Stimulated activated CD8-positive, alpha-beta memory T cell treated with anti-CD3 and anti-CD28 coated beads, Interleukin-7, amount 100 ng/mL, for 4 hours (primary cell): ENCODE results near the gene GUCY2C.

ENCODE experiments used
- DNase-seq, 2 donors: peaks; one replicate each; pipeline ENCODE4 v3.0.0-alpha.2; 2020; ENCODE audit warnings: low read depth in 2 of 2

Gene GUCY2C

GRCh38 chr12:14628771-14629170, 67.6 kb downstream of the GUCY2C start:
- no peak for DNase-seq

- no peak for DNase-seq
Measured at GRCh38 chr12:14621826-14622225, 74.6 kb downstream of the GUCY2C start.

- no peak for DNase-seq
Measured at GRCh38 chr12:14619741-14620501, 76.5 kb downstream of the GUCY2C start.

- DNase-seq: no peak
Measured at GRCh38 chr12:14618983-14619382, 77.4 kb downstream of the GUCY2C start.

GRCh38 chr12:14614704-14615121, 81.7 kb downstream of the GUCY2C start:
- DNase-seq: no peak

- no peak for DNase-seq
Measured at GRCh38 chr12:14613718-14614117, 82.7 kb downstream of the GUCY2C start.

- no peak for DNase-seq
Measured at GRCh38 chr12:14612898-14613445, 83.4 kb downstream of the GUCY2C start.

- DNase-seq: no peak
Measured at GRCh38 chr12:14612250-14612649, 84.1 kb downstream of the GUCY2C start.

GRCh38 chr12:14611640-14612203, 84.7 kb downstream of the GUCY2C start:
- DNase-seq: no peak

- no peak for DNase-seq
Measured at GRCh38 chr12:14607568-14607967, 88.8 kb downstream of the GUCY2C start.

GRCh38 chr12:14605401-14605989, 90.9 kb downstream of the GUCY2C start:
- DNase-seq: no peak

GRCh38 chr12:14601692-14602478, 94.5 kb downstream of the GUCY2C start:
- no peak for DNase-seq

- DNase-seq: no peak
Measured at GRCh38 chr12:14597480-14597879, 98.9 kb downstream of the GUCY2C start.

GRCh38 chr12:14591719-14592118, 104.7 kb downstream of the GUCY2C start:
- DNase-seq: no peak

GRCh38 chr12:14589169-14590004, 107.0 kb downstream of the GUCY2C start:
- no peak for DNase-seq

GRCh38 chr12:14588571-14588970, 107.8 kb downstream of the GUCY2C start:
- DNase-seq: no peak

GRCh38 chr12:14578646-14579045, 117.8 kb downstream of the GUCY2C start:
- DNase-seq: no peak

GRCh38 chr12:14577344-14577743, 119.1 kb downstream of the GUCY2C start:
- no peak for DNase-seq

GRCh38 chr12:14576896-14577295, 119.5 kb downstream of the GUCY2C start:
- no peak for DNase-seq

GRCh38 chr12:14575585-14575984, 120.8 kb downstream of the GUCY2C start:
- no peak for DNase-seq

- no peak for DNase-seq
Measured at GRCh38 chr12:14573118-14573517, 123.3 kb downstream of the GUCY2C start.
